ENCODE data around the gene AKAP13.

Gene AKAP13

GRCh38 chr15:85685356-85685755 is 305.0 kb downstream of the AKAP13 start:
- FAIRE-seq, result no peak

- FAIRE-seq, result no peak
These were observed 306.9 kb downstream of the AKAP13 start for GRCh38 chr15:85687329-85687728.

DNA sequence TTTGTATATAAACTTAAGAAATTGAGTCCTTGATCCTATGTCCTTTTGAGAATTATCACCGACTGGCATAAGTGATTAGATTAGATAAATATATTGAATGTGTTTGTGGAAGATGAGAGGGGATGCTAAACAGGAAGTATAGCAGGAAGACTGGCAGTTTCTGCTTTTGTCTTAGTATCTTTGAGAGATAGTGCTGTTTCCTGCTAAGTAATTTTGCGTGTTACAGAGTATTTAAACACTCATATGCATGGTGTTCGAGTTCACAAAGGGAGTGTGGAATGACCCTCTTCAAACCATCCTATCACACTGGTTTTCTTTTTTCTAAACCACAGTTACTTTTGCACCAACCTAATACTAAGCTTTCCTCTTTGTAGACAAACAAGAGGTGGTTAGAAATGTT is 308.3 kb downstream of the AKAP13 start:
- no peak for FAIRE-seq

- FAIRE-seq, result no peak
These were observed 309.3 kb downstream of the AKAP13 start for GRCh38 chr15:85689729-85690128.

DNA sequence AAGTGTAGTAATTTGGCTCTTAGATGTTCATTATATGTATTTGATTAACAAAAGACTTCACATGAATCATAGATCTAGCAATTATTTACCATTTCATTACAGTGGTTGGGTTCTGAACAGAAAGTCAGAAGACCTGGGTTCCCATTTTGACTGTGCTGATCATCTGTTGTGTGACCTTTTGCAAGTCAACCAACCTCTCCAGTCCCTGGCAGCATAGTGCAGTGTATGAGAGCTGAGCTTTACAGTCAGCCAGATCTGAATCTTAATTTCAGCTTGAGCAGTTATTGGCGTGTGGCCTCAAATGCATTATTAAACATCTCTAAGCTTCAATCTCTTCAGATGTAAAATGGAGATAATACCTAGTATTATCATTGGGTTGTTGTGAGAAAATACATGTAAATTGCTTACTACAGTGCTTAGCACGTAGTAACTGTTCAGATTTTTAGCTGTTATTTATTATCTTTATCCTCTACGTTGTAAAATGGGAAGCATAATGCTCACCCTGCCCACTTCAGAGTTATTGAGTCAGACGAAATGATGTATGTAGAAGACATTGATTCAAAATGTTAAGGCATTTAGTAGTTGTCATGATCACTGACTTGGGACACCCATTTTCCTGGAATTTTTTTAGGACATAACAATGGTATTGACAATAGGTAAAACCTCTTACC is 310.3 kb downstream of the AKAP13 start:
- no peak for FAIRE-seq

DNA sequence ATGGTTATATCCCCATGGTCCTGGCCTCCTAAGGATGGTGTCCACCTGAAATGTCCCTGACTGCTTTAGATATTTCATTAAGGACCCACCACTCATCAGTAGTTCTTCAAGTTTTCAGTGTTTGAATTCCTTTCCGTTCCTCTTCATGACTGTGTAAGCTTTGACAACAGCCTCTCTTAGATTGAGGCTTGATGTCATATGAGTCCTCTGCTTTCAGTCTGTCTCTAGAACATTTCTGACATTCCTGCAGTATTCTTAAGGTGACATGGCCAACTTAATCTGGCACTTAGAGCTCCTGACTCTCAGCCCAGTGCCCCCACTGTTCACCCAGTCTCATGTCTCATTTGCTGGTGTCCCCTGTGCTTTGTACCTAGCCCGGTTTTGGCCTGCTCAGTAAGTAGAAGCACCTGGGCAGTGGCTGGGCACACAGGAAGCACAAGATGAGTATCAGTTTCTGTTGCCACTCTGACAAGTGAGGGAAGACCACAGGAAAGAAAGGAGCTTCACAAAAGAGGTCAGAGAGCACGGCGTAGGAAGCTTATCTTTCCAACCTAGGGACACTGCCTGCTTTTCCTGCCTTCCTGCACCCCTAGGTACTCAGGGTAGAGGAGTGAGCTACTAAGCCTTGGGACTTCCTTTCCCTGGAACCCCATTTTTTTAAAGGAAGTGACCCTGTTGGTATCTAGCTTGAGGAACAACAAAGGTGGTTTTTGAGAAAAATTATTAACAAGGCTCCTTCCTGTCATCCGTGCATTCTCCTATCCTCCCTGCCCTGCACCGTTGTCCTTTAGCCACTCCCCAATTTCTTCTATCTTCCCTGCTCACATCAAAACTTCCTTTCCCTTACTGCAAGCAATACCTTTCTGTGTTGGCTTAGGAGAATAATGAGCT is 311.2 kb downstream of the AKAP13 start:
- FAIRE-seq, result no peak

DNA sequence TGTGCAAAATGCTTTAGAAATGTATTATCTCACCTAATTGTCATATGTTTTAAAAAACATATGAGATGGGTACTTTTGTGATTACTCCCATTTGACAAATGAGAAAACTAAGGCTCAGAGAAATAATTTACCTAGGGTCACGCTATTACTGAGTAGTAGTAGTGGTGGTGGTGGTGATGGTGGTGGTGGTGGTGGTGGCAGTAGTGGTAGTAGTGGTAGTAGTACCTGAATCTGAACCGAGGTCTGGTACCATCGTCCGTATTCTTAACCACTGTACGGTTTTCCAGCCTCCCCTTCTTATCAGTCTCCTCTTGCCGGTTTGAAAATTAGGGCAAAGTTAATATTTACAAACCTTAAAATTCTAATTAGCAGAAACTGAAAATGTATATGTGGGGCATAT is 311.9 kb downstream of the AKAP13 start:
- FAIRE-seq, result no peak

GRCh38 chr15:85692873-85693272 is 312.5 kb downstream of the AKAP13 start:
- no peak for FAIRE-seq

- FAIRE-seq, result no peak
These were observed 312.9 kb downstream of the AKAP13 start for GRCh38 chr15:85693277-85693676.

GRCh38 chr15:85694091-85694490 is 313.7 kb downstream of the AKAP13 start:
- no peak for FAIRE-seq

- FAIRE-seq, result peak; percentile 47
These were observed 320.4 kb downstream of the AKAP13 start for GRCh38 chr15:85700767-85701166.

GRCh38 chr15:85702321-85703101 is 322.1 kb downstream of the AKAP13 start:
- FAIRE-seq, result no peak

DNA sequence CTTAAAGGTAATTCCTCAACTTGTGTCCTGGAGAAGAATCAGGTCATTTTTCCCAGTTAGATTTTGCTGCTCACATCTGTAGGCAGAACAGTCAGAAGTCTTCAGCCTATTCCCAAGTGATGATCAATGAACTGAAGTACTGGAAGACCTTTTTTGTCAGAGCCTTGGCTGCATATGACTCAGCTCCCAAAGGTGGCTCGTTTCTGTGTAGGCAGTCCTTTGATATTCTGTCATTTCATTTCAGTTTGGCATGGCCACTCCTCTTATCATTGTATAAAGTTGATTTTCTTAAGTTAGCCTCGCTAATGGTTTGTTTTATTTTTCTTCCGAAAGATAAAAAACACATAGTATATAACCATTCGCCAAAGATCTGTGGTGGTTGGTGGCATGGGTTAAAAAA is 323.7 kb downstream of the AKAP13 start:
- FAIRE-seq, result no peak

GRCh38 chr15:85704720-85705429 is 324.5 kb downstream of the AKAP13 start:
- no peak for FAIRE-seq

DNA sequence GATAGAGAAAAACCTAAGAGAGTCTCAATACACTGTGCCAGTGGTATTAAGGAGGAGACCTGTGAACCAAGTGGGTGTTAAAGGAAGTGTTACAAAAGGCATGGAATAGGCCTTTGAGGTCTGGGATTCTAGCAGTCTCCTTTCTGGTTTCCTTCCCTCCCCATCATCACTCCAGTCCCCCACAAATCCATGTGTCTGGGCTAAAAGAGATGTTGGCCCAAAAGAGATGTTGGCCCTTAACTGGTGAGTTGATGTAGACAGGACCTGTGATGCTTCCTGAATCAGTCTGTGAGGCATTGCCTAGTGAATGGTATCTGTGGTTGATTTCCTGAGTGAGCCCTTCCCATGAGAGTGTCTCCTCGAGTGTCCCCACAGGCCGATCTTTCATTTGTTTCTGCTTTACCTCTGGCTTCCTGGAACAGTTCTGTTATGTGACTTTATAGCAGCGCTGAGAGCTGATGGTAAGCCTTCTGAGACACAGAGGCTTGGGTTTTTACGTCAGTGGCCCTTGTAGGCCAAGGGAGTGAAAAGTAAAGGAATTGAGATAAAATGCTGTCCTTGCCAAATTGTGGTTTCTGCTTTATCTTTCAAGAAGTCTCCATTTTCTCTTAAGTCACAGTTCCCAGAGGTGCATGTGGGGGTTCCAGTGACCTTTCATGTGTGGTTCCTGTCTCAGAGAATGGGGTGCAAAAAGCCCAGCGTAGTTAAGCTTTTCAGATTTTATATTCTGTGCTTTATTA is 326.5 kb downstream of the AKAP13 start:
- FAIRE-seq, result no peak

DNA sequence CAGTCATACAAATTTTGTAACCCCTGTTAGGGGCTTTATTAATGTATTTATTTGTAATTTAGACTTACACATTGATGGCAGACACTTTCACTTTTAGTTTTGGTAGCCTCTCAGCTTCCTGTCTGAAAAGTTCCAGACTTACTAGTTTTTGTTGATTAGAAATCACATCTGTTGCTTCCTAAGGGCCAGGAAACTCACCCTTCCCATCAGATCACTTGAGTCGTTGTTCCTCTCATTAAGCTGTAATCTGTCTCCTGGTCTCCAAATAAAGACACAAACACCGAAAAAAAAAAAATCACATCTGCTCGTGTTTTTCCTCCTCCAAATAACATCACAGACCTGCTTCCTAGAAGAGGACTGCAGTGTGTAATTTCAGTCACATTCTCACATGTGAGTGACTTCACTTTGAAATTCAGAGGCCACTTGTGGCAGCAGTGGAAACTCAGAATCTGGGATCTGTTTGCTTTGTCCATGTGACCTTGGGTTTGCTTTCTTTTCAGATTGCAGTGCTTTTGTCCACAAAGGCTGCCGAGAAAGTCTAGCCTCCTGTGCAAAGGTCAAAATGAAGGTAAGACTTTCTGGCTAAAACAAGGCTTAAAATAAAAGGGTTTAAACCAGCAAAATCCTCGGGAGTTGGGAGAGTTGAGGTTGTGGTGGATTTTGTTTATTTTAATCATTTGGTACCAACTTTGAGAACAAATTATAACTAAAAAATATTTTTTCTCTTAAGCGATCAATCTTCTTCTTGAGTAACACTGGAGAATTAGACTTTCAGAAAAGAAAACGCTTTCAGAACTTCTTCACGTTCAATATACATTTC is 327.3 kb downstream of the AKAP13 start:
- peak; percentile 82 for FAIRE-seq

- FAIRE-seq, result no peak
These were observed 328.1 kb downstream of the AKAP13 start for GRCh38 chr15:85708402-85708941.

DNA sequence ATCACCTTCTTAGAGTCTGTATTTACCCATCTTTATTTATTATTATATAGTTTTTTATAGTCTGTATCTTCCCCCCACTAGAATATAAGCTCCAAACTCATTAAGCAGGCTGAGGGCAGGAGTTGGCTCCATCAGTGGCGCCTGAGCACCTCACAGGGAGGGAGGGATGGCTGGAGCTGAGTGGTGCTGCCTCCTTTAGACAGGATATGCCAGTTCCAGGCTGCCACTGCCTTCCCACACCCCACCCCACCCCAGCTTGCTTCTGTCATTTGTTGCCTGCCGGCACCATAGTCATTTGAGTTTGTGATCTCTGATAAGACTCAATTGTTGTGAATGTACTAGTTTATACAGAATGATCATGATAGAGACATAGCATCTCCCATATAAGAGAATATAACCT is 328.8 kb downstream of the AKAP13 start:
- FAIRE-seq, result no peak

GRCh38 chr15:85710340-85710842 is 330.0 kb downstream of the AKAP13 start:
- FAIRE-seq, result no peak

DNA sequence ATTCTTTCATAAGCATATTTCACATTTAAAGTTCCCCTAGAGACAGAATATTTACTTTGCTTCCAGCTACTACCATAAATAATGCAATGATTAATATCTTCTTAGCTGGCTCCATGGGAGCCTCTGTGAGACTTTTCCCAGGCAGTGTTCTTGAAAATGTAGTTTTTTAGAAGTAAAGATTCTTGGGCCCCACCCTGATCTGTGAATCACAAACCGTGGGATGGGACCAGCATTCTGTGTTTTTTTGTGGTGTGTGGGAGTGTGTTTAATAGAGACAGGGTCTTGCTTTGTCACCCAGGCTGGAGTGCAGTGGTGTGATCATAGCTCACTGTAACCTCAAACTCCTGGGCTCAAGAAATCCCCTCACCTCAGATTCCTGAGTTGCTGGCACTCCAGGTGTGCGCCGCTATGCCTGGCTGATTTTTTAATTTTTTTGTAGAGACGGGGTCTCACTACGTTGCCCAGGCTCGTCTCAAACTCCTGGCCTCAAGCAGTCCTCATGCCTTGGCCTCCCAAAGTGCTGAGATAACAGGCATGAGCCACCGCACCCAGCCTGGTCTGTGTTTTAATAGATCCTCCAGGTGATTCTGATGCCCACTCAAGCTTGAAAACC is 331.3 kb downstream of the AKAP13 start:
- no peak for FAIRE-seq
